HG03354 (cell line): ENCODE results near the gene POP7.
"Not testable (repeated sequence)": the region's sequence is repeated elsewhere in the genome, so short reads cannot be mapped to it uniquely, and the experiment has no call there.

Experiments
- ATAC-seq: cut with Tn5 transposase; IDR thresholded peaks from one replicate; pipeline ENCODE4 v1.9.1; 2021; ENCODE audit warnings: mild to moderate bottlenecking; ENCODE audit not compliant: unreplicated experiment, poor library complexity, severe bottlenecking

POP7 gene

GRCh38 chr7:100705753-100706671 is at the start of gene POP7:
TSS of gene POP7 (plus strand) at chr7:100706121. CDS start at chr7:100706831, 710 bp downstream.
- ATAC-seq = peak; percentile 93

GRCh38 chr7:100662194-100662776 is 43.6 kb upstream of the POP7 start:
- ATAC-seq = not testable (repeated sequence)

- ATAC-seq = no peak
Observed at GRCh38 chr7:100665168-100665726, 40.7 kb upstream of the POP7 start.

DNA sequence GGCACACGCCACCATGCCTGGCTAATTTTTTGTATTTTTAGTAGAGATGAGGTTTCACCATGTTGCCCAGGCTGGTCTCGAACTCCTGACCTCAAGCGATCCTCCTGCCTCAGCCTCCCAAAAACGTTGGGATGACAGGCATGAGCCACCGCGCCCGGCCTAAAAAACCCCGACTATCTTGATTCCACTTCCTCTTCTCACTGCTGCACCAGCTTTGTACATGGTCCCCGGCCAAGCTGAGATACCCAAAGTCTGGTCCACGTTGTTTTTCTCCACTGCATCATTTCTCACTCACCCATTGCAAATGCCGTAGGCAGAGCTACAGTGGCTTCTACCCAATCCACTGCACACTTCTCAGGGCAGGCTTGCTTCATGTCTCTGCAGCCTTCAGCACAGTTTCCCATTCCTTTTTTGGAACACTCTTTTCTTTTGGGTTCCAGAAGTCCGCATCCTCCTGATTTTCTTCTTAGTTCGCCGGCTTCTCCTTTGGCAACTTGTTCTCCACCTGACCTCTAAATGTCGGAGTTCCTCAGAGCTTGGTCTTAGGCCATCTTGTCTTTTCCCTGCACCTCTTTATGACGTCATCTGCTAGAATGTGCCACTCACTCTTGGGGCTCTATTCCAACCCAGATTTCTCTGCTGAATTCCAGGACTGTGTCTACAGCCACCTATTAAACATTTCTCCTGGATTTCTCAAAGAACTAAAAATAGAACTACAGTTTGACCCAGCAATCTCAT is 38.4 kb upstream of the POP7 start:
- ATAC-seq = no peak

DNA sequence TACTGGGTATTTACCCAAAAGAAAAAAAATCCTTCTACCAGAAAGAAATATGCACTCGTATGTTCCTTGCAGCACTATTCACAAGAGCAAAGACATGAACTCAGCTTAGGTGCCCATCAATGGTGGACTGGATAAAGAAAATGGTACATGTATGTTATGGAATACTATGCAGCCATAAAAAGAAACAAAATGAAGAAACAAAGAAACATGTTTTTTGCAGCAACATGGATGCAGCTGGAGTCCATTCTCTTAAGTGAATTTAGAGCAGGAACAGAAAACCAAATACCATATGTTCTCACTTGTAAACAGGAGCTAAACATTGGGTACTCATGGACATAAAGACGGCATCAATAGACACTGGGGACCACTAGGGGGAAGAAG is 37.9 kb upstream of the POP7 start:
- no peak for ATAC-seq

GRCh38 chr7:100669106-100669505 is 36.8 kb upstream of the POP7 start:
- not testable (repeated sequence) for ATAC-seq

DNA sequence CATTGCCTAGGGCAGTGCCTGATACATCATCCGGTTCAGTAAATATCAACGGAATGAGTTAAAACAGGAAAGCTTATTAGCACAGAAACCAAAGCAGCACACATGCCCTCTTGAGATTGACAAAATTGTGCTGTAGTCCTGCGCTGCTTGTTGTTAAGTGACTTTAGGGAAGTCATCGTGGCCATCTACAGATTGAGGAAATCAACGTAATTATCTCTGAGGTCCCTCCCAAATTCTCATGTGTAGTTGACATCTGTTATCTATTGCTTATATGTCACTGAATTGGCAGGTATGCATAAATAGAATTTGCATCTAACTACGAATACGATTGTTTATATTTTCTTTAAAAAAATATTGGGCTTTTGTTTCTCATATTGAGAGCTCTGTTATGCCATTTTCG is 35.8 kb upstream of the POP7 start:
- ATAC-seq = no peak

DNA sequence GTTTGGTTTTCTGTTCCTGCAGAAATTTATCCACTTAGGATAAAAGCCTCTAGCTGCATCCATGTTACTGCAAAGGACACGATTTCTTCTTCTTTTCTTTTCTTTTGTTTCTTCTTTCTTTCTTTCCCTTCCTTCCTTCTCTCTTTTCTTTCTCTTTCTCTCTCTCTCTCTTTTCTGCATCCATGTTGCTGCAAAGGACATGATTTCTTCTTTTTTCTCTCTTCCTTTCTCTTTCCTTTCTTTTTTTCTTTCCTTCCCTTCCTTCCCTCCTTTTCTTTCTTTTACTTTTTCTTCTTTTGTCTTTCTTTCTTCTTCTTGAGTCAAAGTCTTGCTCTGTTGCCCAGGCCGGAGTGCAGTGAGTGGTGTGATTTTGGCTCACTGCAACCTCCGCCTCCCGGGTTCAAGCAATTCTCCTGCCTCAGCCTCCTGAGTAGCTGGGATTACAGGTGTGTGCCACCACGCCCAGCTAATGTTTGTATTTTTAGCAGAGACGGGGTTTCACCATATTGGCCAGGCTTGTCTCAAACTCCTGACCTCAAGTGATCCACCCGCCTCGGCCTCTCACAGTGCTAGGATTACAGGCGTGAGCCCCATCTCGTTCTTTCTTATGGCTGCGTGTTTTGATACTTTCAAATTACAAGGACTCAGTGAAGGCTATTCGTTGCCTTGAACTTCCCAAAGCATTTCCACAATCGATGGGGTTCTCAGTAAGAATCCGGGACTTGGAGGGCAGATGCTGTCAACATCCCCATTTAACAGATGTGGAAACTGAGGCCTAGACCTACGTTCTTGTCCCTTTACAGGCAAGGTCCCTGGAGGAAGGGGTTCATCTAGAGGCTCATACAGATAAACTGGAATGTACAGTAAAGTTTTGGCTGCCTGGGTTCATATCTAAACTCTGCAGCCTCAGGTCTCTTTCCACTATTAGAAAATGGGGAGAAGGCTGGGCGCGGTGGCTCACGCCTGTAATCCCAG is 34.3 kb upstream of the POP7 start:
- ATAC-seq = no peak

- peak; percentile 60 for ATAC-seq
Observed at GRCh38 chr7:100673302-100673941, 32.5 kb upstream of the POP7 start, which contains the start of gene GNB2. TSS of gene GNB2 (plus strand) at chr7:100673740. CDS start at chr7:100676266, 2,526 bp downstream.

- peak; percentile 2 for ATAC-seq
Observed at GRCh38 chr7:100673942-100674410, 31.9 kb upstream of the POP7 start.

DNA sequence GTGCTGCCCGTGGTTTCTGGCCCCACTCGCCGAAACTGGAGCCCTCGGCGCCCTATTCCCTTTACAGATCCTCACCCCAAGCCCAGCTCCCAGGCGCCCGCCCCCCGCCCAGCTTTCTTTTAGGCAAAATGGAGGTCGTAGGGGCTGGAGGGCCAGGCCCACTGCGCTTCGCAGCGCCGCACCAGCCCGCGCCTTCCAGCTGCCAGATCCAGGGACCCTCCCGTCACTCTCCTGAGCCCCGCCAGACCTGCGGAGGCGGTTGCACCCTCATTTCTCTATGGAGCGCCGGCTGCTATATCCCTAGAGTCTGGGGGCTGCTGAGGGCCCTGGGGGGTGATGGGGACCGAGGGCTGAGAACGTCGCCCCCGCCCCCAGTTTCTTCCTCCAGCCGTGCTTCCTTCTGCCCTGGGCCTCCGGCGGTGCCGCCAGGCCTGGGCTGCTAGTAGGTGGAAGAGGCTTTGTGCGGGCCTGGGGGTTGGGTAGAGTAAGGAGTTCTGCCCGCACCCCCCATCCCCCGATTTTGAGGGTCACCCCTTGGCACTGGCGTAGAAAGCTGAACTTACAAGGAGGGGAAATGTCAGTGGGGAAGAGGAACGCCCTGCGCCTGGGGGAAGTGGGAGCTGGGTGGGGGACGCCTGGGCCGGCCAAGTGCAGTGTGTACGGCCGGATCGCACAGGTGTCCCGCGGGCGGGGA is 31.4 kb upstream of the POP7 start:
- no peak for ATAC-seq

- ATAC-seq = peak; percentile 1
Observed at GRCh38 chr7:100675105-100675451, 30.8 kb upstream of the POP7 start.

GRCh38 chr7:100675581-100676350 is 30.2 kb upstream of the POP7 start:
- peak; percentile 41 for ATAC-seq

DNA sequence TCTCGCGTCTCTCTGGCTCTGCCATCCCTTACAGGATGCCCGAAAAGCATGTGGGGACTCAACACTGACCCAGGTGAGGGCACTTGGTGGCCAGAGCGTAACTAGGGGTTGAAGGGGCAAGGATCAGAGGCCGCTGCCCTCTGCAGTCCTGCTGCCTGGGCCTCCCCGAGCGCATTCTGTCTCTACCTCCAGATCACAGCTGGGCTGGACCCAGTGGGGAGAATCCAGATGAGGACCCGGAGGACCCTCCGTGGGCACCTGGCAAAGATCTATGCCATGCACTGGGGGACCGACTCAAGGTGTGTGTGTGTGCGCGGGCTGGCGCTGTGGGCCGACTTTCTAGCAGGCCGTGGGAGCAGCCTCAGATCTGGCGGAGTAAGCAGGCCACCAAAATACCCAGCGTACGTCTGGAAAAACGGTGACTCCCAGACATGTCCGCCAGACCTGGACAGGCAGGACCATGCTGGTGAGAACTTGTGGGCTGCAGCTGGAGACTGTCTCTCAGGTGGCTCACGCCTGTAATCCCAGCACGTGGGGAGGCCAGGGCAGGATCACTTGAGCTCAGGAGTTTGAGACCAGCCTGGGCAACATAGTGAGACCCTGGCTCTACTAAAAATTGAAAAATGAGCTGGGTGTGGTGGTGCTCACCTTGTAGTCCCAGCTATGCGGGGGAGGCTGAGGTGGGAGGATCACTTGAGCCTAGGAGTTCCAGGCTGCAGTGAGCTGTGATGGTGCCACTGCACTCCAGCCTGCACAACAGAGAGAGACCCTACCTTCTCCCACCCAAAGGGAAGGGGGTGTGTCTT is 29.2 kb upstream of the POP7 start:
- ATAC-seq = no peak

- ATAC-seq = no peak
Observed at GRCh38 chr7:100677308-100678267, 28.3 kb upstream of the POP7 start.
